ENCODE results near the gene GID4.

- TF ChIP-seq POLR2AphosphoS5 (IDR thresholded peaks at IDR 0.05; ENCODE audit: low read depth, low read length) (no peak), POLR2A (IDR thresholded peaks at IDR 0.05; ENCODE audit: low read depth, low read length) (no peak)
Measured at GRCh38 chr17:18101828-18102227, 62.6 kb downstream of the GID4 start.
